T47D (cell line): ENCODE data around the gene APCDD1L.
A peak's percentile ranks its signal among the peaks of the same experiment; 100 is the strongest.
"Not testable (repeated sequence)": the region's sequence is repeated elsewhere in the genome, so short reads cannot be mapped to it uniquely, and the experiment has no call there.

Source experiments
- DNase-seq, 2 experiments: peaks; one replicate each; pipeline versions ENCODE4 v3.0.0 to v3.0.0-alpha.2; 2011 to 2012; ENCODE audit warnings: low read depth in 1 of 2, low spot score in 1 of 2
- JUND ChIP-seq: IDR thresholded peaks from 2 replicates; pipeline ENCODE4 v1.6.1; 2012; ENCODE audit warnings: low read depth
- in situ Hi-C: cut with HindIII; loops from 2 replicates; pipeline ENCODE4 v1.10.0; 2016; ENCODE audit warnings: low sequenced_read_pairs, low pct_unique_long_range_greater_than_20kb

APCDD1L gene

GRCh38 chr20:58518896-58519593, 3.8 kb upstream of the APCDD1L start:
- no peak for TF ChIP-seq JUND
- DNase-seq, result no peak

GRCh38 chr20:58518387-58518786, 3.2 kb upstream of the APCDD1L start:
- TF ChIP-seq JUND, result no peak
- DNase-seq, result no peak
- in situ Hi-C loops, result no loop called here

More at GRCh38 chr20:58518896-58519593, 3.8 kb upstream of the APCDD1L start:
- in situ Hi-C loops, result no loop called here

- no peak for TF ChIP-seq JUND
Measured at GRCh38 chr20:58514321-58515232, 622 bp downstream of the APCDD1L start.

GRCh38 chr20:58513580-58514285, 1.5 kb downstream of the APCDD1L start:
- DNase-seq, result no peak
- in situ Hi-C loops, result no loop called here
- no peak for TF ChIP-seq JUND

More at GRCh38 chr20:58514321-58515232, 622 bp downstream of the APCDD1L start:
- in situ Hi-C loops, result no loop called here
- DNase-seq, result no peak

DNA sequence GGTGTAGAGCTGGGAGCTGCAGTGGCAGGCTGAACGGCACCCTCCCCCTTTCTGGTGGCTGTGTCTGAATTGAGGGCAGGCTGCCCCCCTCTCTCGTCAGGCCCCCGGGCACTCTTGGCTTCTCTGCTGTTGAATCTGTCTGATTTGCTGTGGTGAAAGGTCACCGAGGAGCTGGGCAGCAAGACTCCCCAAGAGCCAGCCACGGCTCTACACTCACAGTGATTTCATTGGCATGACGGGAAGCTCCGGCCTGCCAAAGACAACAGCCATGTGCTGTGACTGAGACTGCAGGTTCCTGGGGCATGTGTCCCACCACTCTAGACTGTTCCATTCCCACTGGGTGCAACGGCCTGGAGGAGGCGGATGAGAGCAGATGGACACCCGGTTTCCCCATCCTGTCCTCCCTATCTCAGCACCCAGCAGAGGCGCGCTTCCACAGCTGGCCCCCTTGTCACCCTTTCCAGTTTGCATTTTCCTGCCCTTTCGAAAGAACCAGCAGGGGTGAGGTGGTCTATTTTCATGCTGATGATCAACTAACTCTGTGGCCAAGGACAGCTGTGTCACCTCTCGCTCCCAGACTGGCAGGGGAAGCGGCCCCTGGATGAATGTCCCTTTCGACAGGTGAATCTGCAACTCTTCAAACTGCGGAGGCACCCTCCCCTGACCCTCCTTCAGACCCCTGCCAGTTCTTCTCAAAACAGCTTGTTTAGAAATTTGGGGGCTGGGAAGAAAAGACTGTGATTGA, 2.2 kb downstream of the APCDD1L start:
- in situ Hi-C loops, result no loop called here
- no peak for TF ChIP-seq JUND
- DNase-seq, result no peak

DNA sequence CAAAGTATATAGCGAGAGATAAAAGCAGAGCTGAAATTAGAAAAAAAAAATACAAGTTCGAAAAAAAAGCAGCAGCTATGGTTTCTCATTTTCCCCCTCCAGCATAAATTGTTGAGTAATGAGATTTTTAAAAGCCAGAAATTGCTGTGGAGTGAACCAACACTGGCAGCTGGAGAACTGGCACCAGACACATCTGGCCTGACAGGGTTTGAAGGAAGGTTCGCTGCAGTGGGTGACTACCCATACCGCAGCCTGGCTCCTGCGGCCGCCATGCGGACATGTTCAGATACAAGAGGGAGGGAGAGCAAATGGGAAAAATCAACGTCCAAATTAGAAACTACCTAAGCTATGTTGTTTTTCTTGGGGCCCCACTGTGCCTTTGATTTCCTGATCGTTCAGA, 3.3 kb downstream of the APCDD1L start:
- in situ Hi-C loops, result no loop called here
- no peak for DNase-seq
- TF ChIP-seq JUND, result no peak

- DNase-seq, result no peak
- no peak for TF ChIP-seq JUND
- in situ Hi-C loops, result no loop called here
Measured at GRCh38 chr20:58511364-58511763, 3.8 kb downstream of the APCDD1L start.

DNA sequence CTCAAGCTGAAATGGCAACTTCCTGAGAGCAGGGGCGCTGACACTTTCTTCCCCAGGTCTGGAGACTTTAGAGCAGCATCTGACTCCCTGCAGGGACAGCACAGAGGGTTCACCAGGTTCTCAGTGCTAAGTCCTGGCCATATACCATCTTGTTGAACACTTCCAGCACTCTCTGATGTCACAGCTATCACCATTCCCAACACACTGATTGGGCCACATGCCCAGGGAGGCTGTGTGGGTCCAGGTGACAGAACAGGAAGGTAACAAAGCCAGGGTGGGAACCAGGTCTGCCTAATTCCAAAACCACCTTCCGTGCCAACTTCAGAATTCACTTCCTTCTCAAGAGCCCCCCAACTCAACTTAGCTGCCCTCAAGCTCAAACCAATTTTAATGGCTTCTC, 4.3 kb downstream of the APCDD1L start:
- no peak for DNase-seq
- TF ChIP-seq JUND, result no peak
- in situ Hi-C loops, result no loop called here

DNA sequence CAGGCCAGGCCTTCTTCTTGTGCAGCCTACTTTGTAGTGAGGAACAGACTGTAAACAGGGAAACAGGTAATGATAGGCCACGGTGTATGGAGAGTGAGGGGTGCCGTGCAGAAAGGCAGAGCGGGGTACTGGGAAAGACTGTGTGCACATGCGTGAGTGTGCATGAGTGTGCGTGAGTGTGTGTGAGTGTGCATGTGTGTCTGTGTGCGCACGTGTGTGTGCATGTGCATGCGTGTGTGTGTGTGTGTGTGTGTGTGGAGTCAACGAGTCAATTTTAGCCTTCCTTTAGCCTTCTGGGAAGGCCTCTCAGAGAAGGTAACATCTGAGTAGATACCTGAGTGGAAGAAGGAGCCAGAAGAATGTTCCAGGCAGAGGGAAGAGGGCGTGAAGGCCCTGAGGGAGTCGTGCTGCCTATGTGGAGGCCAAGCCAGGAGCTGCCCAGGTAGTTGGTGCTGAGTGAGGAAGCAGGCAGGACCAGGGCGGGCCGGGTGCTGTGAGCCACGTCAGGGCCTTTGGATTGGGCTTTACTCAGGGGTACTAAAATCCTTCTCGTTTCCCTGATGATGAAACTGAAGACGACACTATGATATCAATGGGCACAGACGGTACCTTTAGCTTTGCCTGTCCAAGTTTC, 6.3 kb downstream of the APCDD1L start:
- in situ Hi-C loops, result no loop called here

DNA sequence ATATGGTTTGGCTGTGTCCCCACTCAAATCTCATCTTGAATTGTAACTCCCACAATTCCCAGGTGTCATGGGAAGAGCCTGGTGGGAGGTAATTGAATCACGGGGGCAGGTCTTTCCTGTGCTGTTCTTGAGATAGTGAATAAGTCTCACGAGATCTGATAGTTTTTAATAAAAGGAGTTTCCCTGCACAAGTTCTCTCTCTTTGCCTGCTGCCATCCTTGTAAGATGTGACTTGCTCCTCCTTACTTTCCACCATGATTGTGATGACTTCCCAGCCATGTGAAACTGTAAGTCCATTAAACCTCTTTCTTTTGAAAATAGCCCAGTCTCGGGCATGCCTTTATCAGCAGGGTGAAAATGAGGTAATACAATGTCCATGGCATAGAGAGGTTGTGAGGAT, 8.2 kb downstream of the APCDD1L start:
- DNase-seq, in situ Hi-C loops: not testable (repeated sequence)

More for the DNA sequence above, 6.3 kb downstream of the APCDD1L start:
- peak in 1 of 2 experiments; percentile 18 for DNase-seq
- TF ChIP-seq JUND, result no peak

GRCh38 chr20:58504566-58504965, 10.6 kb downstream of the APCDD1L start:
- in situ Hi-C loops, result no loop called here
- TF ChIP-seq JUND, result no peak
- no peak for DNase-seq

GRCh38 chr20:58503668-58504067, 11.5 kb downstream of the APCDD1L start:
- TF ChIP-seq JUND, result no peak
- DNase-seq, result no peak
- in situ Hi-C loops, result no loop called here
